HG03457 (cell line): ENCODE measurements around the gene HTRA3.

Source experiments
- ATAC-seq: cut with Tn5 transposase; IDR thresholded peaks from one replicate; pipeline ENCODE4 v1.9.1; 2021; ENCODE audit warnings: moderate number of reproducible peaks; ENCODE audit not compliant: unreplicated experiment

The HTRA3 gene

DNA sequence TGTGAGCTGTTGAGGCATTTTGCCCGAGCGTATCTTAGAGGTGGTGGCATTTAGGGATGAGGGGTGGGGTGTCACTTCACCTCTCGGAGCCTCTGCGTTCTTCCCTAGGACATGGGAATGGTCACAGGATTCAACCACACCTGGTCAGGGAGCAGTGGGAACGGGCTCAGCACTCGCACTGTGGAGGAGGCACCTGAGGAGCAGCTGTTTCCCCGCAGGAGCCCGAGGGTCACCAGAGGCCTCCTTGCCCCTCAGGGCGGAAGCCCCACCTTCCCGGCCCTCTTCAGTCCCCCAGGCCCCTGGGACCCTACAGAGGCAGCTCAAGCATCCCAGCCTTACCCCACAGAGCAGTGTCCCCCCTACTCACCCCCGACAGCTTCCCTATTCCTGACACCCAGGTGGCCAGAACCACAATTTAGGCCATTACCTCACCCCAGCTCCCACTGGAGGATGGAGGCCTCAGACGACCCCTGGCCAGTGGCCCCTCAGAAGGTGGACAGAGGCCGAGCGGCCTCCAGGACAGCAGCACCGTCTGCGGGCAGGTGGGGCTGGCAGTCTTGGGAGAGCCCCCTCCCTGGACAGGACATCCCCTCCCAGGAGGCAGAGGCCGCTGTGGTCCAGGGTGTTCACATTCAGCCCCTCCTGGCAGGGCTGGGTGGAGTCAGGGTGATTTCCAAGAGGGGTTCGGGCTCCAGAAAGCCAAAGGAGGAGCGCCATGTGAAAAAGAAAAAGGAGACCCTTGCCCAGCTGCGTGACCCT is 4.2 kb upstream of the HTRA3 start:
- ATAC-seq, result no peak

DNA sequence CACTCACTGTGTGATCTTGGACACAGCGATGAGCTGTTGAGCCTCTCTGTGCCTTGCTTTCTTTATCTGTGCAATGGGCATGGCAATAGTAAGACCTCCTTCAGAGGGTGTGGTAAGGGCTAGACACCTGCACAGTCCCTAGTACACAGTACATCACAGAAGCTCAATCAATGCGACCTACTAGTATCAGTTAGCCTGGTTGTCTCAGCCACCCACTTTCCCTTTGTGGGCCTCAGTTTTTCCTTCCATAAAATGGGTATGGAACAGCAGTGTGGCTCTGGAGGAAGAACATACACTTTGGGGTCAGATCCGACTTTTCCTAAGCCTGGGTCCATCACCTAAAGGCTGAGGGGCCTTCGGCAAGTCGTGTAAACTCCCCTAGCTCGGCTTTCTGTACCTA is 3.5 kb upstream of the HTRA3 start:
- ATAC-seq, result no peak

- ATAC-seq, result no peak
Observed at GRCh38 chr4:8266508-8266907, 3.0 kb upstream of the HTRA3 start.

DNA sequence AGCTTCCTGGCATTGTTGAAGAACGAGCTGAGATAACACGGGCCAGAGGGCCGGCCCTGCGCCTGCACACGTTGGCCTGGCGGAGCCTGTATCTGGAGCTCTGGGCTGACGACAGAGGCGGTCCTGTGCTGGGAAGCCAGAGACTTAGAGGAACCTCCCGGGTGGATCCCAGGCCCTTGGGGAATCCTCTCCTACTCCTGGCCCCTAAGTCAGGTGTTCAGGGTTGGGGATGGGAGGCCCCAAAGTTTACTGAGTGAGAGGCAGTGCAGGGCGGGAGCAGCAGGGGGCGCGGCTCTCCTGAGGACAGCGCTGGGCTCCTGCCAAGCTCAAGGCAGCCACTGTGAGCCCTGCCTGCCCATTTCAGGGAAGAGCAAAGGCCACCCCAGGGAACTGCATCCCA is 2.5 kb upstream of the HTRA3 start:
- ATAC-seq, result no peak

- ATAC-seq, result no peak
Observed at GRCh38 chr4:8268211-8268610, 1.3 kb upstream of the HTRA3 start.

- ATAC-seq, result no peak
Observed at GRCh38 chr4:8268901-8269534, 536 bp upstream of the HTRA3 start.

DNA sequence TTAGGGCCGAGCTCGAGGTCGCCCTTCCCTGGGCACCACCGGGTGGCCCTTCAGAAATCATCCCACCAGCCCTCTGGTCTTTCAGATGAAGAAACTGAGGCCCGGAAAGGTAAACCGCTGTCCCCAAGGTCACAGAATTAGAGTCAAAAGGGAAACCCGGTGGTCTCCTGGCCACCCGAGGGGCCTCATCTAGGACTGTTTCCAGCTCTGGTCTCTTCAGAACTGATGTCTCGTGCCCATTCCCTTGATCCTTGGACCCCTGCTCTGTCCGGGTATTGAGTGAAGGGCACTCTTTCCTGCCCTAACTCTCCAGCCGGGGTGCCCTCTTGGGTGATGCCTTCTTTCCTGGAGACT is 841 bp downstream of the HTRA3 start:
- ATAC-seq, result no peak

- ATAC-seq, result no peak
Observed at GRCh38 chr4:8270912-8271815, 1.6 kb downstream of the HTRA3 start.

DNA sequence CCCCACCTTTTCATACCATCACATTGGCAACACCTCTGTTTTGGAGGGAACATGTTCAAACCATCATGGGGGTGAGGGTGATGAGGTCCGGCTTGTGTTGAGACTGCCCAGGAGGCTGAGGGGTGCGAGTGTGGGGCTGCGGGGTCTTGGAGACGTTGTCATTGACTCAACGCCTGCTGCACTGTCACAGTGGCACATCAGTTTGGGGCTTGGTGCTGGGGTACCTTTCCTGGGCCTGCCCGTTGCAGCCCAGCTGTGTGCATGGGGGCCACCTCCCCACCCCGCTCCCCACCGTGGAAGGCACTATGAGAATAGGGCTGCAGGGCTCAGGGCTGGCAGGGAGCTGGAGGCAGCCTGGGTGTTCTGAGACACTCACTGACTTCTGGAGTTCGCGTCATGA is 2.3 kb downstream of the HTRA3 start:
- no peak for ATAC-seq

DNA sequence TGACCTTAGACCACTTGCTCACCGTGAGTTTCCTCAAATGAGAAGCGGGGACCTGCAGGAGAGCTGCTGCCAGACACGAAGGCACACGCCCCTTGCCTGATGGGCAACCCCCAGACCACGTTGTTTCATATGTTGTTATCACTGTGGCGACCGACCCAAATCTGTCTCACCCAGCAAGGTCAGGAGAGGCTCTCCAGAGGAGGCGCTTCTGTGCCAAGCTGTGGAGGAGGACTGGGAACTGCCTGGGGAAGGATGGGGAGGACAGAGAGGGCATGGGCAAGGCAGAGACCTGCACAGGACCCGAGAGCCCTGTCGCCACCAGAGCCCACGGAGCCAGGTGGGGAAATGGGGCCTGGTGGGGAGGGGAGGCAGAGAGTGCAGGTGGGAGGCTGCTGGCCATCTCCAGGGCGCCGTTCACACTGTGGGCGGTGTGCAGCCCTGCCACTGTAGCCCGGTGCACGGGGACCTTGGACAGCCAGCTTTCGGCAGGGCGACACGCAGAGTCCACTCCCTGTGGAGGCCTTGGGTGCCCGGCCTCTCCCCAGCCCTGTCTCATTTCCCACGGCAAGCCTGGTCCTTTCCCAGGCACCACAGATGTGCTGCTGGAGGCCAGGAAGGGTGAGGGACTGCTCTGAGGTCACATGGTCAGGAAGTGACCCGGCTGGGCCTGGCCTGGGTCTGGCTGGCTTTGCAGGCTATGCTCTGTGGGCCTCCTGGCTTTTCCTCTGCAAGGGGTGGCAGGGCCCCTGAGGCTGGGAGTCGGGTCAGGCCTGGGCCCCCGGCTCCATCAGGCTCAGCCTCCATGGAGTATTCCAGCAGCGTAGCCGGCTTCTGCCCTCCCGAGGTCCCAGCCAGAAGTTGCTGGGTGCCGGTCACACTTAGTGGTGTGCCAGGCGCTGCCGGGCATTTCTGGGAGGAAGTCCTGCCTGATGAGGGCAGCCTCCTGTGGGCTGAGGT is 3.2 kb downstream of the HTRA3 start:
- ATAC-seq, result no peak

- ATAC-seq, result no peak
Observed at GRCh38 chr4:8273450-8273849, 3.9 kb downstream of the HTRA3 start.

DNA sequence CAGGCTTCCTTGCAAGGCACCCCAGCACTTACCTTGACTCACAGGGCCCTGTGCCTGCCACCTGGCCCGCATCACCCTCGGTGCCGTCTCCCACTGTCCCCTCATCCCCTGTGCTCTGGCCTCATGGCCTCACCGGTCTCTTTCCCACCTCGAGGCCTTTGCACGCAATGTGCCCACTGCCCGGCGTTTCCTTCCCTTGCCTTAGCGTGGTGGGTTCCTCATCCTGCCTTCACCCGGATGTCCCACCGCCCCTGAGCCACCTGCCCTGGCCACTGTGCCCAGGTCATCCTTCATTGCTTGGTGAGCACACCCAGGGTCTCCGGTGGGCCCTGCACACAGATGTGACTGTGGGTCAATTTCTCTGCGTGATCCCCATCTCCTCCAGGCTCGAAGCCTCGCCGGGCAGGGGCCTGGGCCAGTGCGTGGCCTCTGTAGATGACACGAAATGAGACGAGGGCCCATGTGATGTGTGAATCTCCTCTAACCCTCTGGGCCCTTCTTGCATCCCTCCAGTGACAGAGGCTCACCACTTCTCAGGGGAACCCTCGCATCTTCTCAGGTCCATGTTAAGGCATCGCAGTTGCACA is 4.6 kb downstream of the HTRA3 start:
- ATAC-seq, result no peak

DNA sequence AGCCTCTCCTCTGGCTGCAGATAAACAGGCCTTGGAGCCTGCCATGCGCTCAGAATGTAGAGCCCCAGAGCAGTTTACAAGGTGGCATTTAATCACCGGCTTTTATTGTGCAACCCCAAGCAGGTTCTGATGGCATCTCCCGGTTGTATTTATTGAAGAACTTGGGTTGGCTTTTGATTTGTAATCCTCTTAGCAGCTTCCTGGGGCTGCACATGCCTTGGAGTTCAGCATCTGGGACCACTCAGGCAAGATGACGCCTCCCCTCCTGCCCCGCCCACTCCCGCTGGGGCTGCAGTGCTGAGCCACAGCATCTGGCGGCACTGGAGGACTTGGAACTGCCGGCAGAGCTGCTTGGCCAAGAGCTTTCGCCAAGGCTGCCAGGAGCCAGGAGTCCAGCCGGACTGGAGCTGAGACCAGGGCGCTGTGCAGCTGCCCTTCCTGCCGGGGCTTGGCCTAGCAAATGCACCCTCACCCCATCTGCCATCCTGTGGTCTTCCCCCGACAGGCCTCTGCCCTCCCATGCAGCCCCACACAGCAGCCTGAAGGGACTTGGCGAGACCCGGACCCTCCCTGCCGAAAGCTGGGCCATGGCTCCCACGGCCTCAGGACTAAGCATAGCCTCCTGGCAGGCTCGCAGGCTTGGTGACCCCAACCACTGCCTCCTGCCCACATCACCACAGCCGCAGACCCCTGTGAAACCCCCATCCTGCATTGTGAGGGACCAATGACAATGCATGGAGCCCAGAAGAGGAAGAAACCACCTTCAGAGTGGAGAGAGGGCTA is 5.4 kb downstream of the HTRA3 start:
- no peak for ATAC-seq

- no peak for ATAC-seq
Observed at GRCh38 chr4:8275548-8275910, 6.0 kb downstream of the HTRA3 start.

- no peak for ATAC-seq
Observed at GRCh38 chr4:8276358-8277240, 7.0 kb downstream of the HTRA3 start.

DNA sequence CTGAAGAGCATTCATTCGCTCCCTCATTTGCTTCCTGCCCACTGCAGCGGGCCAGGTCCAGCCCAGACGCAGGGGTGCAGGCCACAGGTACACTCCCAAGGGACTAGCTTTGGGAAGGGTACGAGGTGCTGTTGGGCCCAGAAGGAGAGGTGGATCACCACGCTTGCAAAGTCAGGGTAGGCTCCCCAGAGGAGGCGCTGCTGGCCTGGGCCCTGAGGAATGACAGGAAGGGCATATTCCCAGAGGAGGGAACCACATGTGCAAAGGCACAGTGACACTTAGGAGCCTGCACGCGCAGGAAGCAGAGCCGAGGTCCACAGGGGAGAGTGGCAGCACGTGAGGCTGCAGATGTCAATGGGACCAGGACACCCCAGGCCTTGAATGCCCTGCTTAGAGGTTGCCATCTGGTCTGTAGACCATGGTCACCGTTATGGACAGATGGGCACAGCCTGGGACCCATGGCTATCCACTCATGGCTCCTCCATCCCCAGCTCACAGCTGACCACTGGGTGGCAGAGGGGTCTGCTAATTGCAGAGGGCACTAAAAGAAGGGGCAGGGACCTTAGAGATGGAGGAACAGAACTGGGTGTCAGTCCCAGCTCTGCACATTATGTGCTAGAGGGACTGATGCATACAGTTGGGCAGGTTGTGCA is 7.9 kb downstream of the HTRA3 start:
- ATAC-seq, result no peak

DNA sequence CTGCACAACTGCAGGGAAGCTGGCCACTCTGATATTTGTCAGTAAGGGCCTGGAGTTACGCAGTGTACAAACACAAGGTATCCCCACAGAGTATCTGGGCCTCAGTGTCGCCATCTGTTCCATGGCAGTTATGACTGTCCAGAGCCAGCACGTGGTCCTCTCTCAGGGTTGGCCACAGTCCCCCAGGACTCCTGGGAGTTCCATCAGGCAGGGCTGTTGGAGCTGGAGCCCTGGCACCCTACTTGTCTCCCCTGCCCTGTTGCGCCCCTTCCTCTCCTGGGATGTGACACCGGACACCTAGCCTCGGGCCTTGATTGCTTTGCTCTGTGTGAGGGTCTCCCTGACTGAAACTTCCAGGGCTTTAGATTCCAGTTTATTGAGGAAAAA is 8.4 kb downstream of the HTRA3 start:
- ATAC-seq, result no peak
